AG09319 (cell line): ENCODE results near the gene DAAM1.

Source experiments
- DNase-seq: peaks from one replicate; pipeline ENCODE4 v3.0.0-alpha.2; 2010; ENCODE audit warnings: low read depth; ENCODE audit errors: extremely low read depth
- TF ChIP-seq, protein P1 (sequence below): IDR thresholded peaks from 2 replicates; pipeline ENCODE4 v1.5.1; 2011; ENCODE audit warnings: low read depth, mild to moderate bottlenecking, inconsistent platforms, low read length, moderate library complexity

DAAM1 gene

DNA sequence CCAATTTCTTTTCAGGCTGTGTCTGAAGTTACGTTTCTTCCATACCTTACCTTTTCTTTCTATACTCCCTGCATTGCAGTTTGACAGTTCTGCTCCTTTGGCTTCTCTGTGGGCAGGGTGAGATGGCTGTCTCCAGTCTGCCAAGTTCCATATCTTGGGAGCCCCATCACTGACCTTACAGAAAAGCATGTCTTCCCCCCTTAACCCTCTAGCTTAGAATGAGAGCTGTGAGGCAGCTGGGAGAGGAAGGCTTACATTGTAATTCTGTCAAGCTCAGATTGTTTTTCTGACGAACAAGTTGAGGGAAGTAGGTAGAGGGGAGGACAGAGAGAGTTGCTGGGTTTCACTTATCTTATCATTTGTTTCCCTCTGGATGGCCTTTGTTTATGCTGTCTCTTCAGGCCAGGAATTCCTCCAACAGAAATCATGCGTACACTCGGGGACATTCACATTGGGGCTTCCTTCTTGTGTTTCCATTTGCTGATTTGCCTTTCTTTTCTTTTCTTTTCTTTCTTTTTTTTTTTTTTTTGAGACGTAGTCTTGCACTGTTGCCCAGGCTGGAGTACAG lies 9.3 kb downstream of the DAAM1 start:
- TF ChIP-seq, protein P1, sequence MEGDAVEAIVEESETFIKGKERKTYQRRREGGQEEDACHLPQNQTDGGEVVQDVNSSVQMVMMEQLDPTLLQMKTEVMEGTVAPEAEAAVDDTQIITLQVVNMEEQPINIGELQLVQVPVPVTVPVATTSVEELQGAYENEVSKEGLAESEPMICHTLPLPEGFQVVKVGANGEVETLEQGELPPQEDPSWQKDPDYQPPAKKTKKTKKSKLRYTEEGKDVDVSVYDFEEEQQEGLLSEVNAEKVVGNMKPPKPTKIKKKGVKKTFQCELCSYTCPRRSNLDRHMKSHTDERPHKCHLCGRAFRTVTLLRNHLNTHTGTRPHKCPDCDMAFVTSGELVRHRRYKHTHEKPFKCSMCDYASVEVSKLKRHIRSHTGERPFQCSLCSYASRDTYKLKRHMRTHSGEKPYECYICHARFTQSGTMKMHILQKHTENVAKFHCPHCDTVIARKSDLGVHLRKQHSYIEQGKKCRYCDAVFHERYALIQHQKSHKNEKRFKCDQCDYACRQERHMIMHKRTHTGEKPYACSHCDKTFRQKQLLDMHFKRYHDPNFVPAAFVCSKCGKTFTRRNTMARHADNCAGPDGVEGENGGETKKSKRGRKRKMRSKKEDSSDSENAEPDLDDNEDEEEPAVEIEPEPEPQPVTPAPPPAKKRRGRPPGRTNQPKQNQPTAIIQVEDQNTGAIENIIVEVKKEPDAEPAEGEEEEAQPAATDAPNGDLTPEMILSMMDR, result no peak
- DNase-seq, result no peak

- no peak for DNase-seq
- TF ChIP-seq, protein P1, result no peak; the same call in 1 of the 2 replicates
Observed at GRCh38 chr14:59199205-59199604, 10.7 kb downstream of the DAAM1 start.

DNA sequence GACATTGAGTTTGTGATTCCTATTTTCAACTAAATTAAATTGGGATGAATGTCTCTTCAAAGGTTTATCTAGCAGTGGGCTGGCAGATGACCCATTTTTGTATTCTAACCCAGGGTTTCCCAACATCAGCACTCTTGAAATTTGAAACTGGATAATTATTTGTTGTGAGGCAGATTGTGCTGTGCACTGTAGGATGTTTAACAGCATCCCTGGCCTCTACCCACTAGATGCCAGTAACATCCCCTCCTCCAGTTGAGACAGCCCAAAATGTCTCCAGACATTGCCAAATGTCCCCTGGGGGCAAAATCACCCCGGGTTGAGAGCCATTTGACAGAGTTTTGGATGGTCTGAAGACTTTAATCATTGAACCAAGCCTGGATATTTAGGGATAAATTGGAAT lies 11.1 kb downstream of the DAAM1 start:
- DNase-seq, result no peak
- TF ChIP-seq, protein P1, result no peak

DNA sequence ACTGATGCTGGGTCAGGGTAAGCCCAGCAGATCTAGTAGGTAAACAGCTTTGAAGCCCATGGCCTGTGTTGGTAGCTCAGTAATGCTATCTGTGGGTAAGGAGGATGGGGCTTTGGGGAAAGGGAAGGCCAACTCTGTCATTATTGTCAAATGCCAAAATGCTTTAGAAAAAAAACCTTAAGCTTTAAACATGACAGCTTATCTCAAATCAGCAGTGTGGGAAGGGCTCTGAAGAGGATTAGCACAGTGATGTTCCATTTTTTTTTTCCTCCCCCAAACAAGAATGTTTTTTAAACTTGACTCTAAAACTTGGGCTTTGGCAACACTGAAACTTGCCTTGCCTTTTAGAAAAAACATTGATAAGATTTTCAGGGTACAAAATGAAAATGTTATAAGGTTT lies 11.7 kb downstream of the DAAM1 start:
- TF ChIP-seq, protein P1, result no peak
- no peak for DNase-seq

GRCh38 chr14:59202031-59202430 lies 13.6 kb downstream of the DAAM1 start:
- TF ChIP-seq, protein P1, result no peak

GRCh38 chr14:59204305-59204704 lies 15.8 kb downstream of the DAAM1 start:
- DNase-seq, result no peak
- TF ChIP-seq, protein P1, result no peak

More at GRCh38 chr14:59202031-59202430, 13.6 kb downstream of the DAAM1 start:
- DNase-seq, result no peak

GRCh38 chr14:59206892-59207291 lies 18.4 kb downstream of the DAAM1 start:
- no peak for DNase-seq
- TF ChIP-seq, protein P1, result no peak
